ENCODE data around the gene COX6A2.

COX6A2 gene

GRCh38 chr16:31407406-31407805 is 20.8 kb downstream of the COX6A2 start:
- DNase-seq = no peak

GRCh38 chr16:31404353-31405064 is 23.7 kb downstream of the COX6A2 start:
- DNase-seq = no peak

GRCh38 chr16:31403590-31404352 is 24.4 kb downstream of the COX6A2 start:
- DNase-seq = no peak

- no peak for DNase-seq
Observed at GRCh38 chr16:31402687-31403086, 25.5 kb downstream of the COX6A2 start.

GRCh38 chr16:31401436-31401835 is 26.7 kb downstream of the COX6A2 start:
- no peak for DNase-seq

GRCh38 chr16:31400191-31400590 is 28.0 kb downstream of the COX6A2 start:
- no peak for DNase-seq

GRCh38 chr16:31397701-31398100 is 30.5 kb downstream of the COX6A2 start:
- no peak for DNase-seq

GRCh38 chr16:31397096-31397660 is 31.0 kb downstream of the COX6A2 start:
- DNase-seq = no peak

- DNase-seq = no peak
Observed at GRCh38 chr16:31395647-31396046, 32.5 kb downstream of the COX6A2 start.

GRCh38 chr16:31393056-31393455 is 35.1 kb downstream of the COX6A2 start, which contains the start of gene ITGAD:
ITGAD (plus strand) TSS chr16:31393335; CDS start chr16:31393361, 26 bp downstream.
- no peak for DNase-seq

GRCh38 chr16:31390504-31391041 is 37.6 kb downstream of the COX6A2 start:
- no peak for DNase-seq

- DNase-seq = no peak
Observed at GRCh38 chr16:31388535-31388934, 39.6 kb downstream of the COX6A2 start.

- no peak for DNase-seq
Observed at GRCh38 chr16:31386157-31386984, 41.8 kb downstream of the COX6A2 start.

GRCh38 chr16:31385680-31386079 is 42.5 kb downstream of the COX6A2 start:
- DNase-seq = no peak

- no peak for DNase-seq
Observed at GRCh38 chr16:31382485-31383161, 45.5 kb downstream of the COX6A2 start.

GRCh38 chr16:31380201-31380600 is 48.0 kb downstream of the COX6A2 start:
- DNase-seq = no peak

Measured in NCI-H1694 (cell line).